H54 (cell line): ENCODE measurements around the gene TIMP2.
"Not testable (repeated sequence)": the region's sequence is repeated elsewhere in the genome, so short reads cannot be mapped to it uniquely, and the experiment has no call there.

ENCODE experiments used
- DNase-seq: peaks from one replicate; pipeline ENCODE4 v3.0.0; 2011; ENCODE audit warnings: low spot score, mixed read lengths; ENCODE audit not compliant: insufficient read length
- FAIRE-seq: peaks from 3 replicates; lab custom pipeline; 2011; peaks lifted over from hg19 to GRCh38; lab: Jason Lieb, UNC
- POLR2A ChIP-seq: IDR thresholded peaks from 2 replicates; pipeline ENCODE4 v1.6.1; 2011; ENCODE audit warnings: low read depth, mild to moderate bottlenecking, low read length

TIMP2 gene

GRCh38 chr17:78947235-78948149, 22.3 kb upstream of the TIMP2 start:
- FAIRE-seq, result no peak
- TF ChIP-seq POLR2A, result no peak
- DNase-seq, result no peak

- FAIRE-seq (no peak), DNase-seq (no peak)
- TF ChIP-seq POLR2A, result no peak
These were observed 21.4 kb upstream of the TIMP2 start for GRCh38 chr17:78946631-78947030.

- FAIRE-seq (no peak), DNase-seq (no peak)
- TF ChIP-seq POLR2A, result no peak
These were observed 20.9 kb upstream of the TIMP2 start for GRCh38 chr17:78946131-78946530.

- not testable (repeated sequence) for DNase-seq, FAIRE-seq
These were observed 20.3 kb upstream of the TIMP2 start for GRCh38 chr17:78945455-78945854.

GRCh38 chr17:78944956-78945355, 19.8 kb upstream of the TIMP2 start:
- DNase-seq (no peak), FAIRE-seq (no peak)
- no peak for TF ChIP-seq POLR2A

- FAIRE-seq (no peak), DNase-seq (no peak)
- no peak for TF ChIP-seq POLR2A
These were observed 18.8 kb upstream of the TIMP2 start for GRCh38 chr17:78944026-78944425.

- no peak for DNase-seq
- FAIRE-seq, result no peak
- no peak for TF ChIP-seq POLR2A
These were observed 15.5 kb upstream of the TIMP2 start for GRCh38 chr17:78940708-78941107.

GRCh38 chr17:78940258-78940657, 15.1 kb upstream of the TIMP2 start:
- TF ChIP-seq POLR2A, result no peak
- DNase-seq (no peak), FAIRE-seq (no peak)

- TF ChIP-seq POLR2A, result no peak
- peak; percentile 50 for DNase-seq
- no peak for FAIRE-seq
These were observed 14.4 kb upstream of the TIMP2 start for GRCh38 chr17:78939615-78940014.

GRCh38 chr17:78937561-78937960, 12.4 kb upstream of the TIMP2 start:
- TF ChIP-seq POLR2A, result no peak
- DNase-seq (no peak), FAIRE-seq (no peak)

- TF ChIP-seq POLR2A, result peak; percentile 60
- FAIRE-seq (no peak), DNase-seq (peak; percentile 91)
These were observed 10.5 kb upstream of the TIMP2 start for GRCh38 chr17:78935419-78936323.

GRCh38 chr17:78934681-78935418, 9.7 kb upstream of the TIMP2 start:
- no peak for TF ChIP-seq POLR2A
- FAIRE-seq, result no peak
- DNase-seq, result no peak

GRCh38 chr17:78933959-78934568, 8.9 kb upstream of the TIMP2 start:
- FAIRE-seq (no peak), DNase-seq (peak; percentile 84)
- peak; percentile 42; the same call in 1 of the 2 replicates for TF ChIP-seq POLR2A
